AG10803 (cell line): ENCODE measurements around the gene GRIP1.
"Not testable (repeated sequence)": the region's sequence is repeated elsewhere in the genome, so short reads cannot be mapped to it uniquely, and the experiment has no call there.

ENCODE experiments used
- DNase-seq: peaks from one replicate; pipeline ENCODE4 v3.0.0; 2010; ENCODE audit warnings: low read depth
- H3K4me3 ChIP-seq: 2 replicates; pipeline ENCODE4 v1.5.1; 2011; ENCODE audit warnings: mild to moderate bottlenecking, low read length, control low read depth
- CTCF ChIP-seq: conservative IDR thresholded peaks from 2 replicates; pipeline ENCODE4 v1.5.1; 2011; ENCODE audit warnings: mild to moderate bottlenecking, low read length, control low read depth, inconsistent platforms

GRIP1 gene

GRCh38 chr12:66312189-66312588 lies 366.7 kb downstream of the GRIP1 start:
- H3K4me3 ChIP-seq: no peak overlapping the region
- no peak for TF ChIP-seq CTCF
- no peak for DNase-seq

GRCh38 chr12:66309606-66310005 lies 369.3 kb downstream of the GRIP1 start:
- TF ChIP-seq CTCF: no peak
- peak; percentile 28 for DNase-seq
- no peak overlapping the region for H3K4me3 ChIP-seq

GRCh38 chr12:66304296-66304900 lies 374.5 kb downstream of the GRIP1 start:
- DNase-seq: no peak
- H3K4me3 ChIP-seq: no peak overlapping the region
- TF ChIP-seq CTCF: no peak

GRCh38 chr12:66303316-66303804 lies 375.5 kb downstream of the GRIP1 start:
- peak overlapping the region; percentile 96 for H3K4me3 ChIP-seq
- DNase-seq: not testable (repeated sequence)

GRCh38 chr12:66302827-66303169 lies 376.1 kb downstream of the GRIP1 start:
- peak overlapping the region; percentile 96 for H3K4me3 ChIP-seq
- TF ChIP-seq CTCF: no peak
- DNase-seq: no peak

GRCh38 chr12:66301944-66302826 lies 376.7 kb downstream of the GRIP1 start, which contains the start of gene HELB:
HELB (plus strand) TSS chr12:66302493; CDS start chr12:66302604, 111 bp downstream.
- no peak for TF ChIP-seq CTCF
- DNase-seq: peak; percentile 93
- H3K4me3 ChIP-seq: peak within 1 kb of the TSS; percentile 96

GRCh38 chr12:66297923-66298322 lies 381.0 kb downstream of the GRIP1 start:
- no peak for DNase-seq

More at GRCh38 chr12:66297923-66298322, 381.0 kb downstream of the GRIP1 start:
- TF ChIP-seq CTCF: no peak
- no peak overlapping the region for H3K4me3 ChIP-seq
